Liver (tissue), 9 donors: ENCODE data around the gene GRK6. TPM values are rescaled to one million over a fixed set of nuclear protein-coding genes. Genes with fewer than 3 reads are reported as not detected.

Experiments used
- DNase-seq: peaks from one replicate; pipeline ENCODE4 v3.0.0-alpha.2; 2017; ENCODE audit warnings: low spot score
- H3K27ac ChIP-seq, 2 donors: one replicate each; pipeline ENCODE4 v1.7.0; 2013; ENCODE audit warnings: inconsistent platforms in 2 of 2, low read length in 2 of 2, control low read depth in 1 of 2, low read depth in 1 of 2, mild to moderate bottlenecking in 1 of 2
- H3K27me3 ChIP-seq, 4 donors: one replicate each; pipeline versions ENCODE4 v1.6.1 to v1.7.0; 2013; ENCODE audit warnings: low read length in 3 of 4, inconsistent platforms in 1 of 4, mild to moderate bottlenecking in 1 of 4, moderate library complexity in 1 of 4; ENCODE audit not compliant: control insufficient read depth in 4 of 4, insufficient read depth in 4 of 4
- H3K36me3 ChIP-seq, 4 donors: one replicate each; pipeline versions ENCODE4 v1.6.1 to v1.7.0; 2013; ENCODE audit warnings: low read length in 3 of 4, mild to moderate bottlenecking in 3 of 4, low read depth in 1 of 4, moderate library complexity in 1 of 4; ENCODE audit not compliant: control insufficient read depth in 4 of 4, insufficient read depth in 3 of 4
- H3K4me1 ChIP-seq, 4 donors: one replicate each; pipeline versions ENCODE4 v1.6.1 to v1.7.0; 2013; ENCODE audit warnings: low read length in 3 of 4, mild to moderate bottlenecking in 3 of 4, moderate library complexity in 1 of 4; ENCODE audit not compliant: control insufficient read depth in 4 of 4, insufficient read depth in 4 of 4
- H3K4me3 ChIP-seq, 3 donors: one replicate each; pipeline versions ENCODE4 v1.6.1 to v1.7.0; 2013; ENCODE audit warnings: low read length in 3 of 3, control low read depth in 1 of 3, low read depth in 1 of 3, mild to moderate bottlenecking in 1 of 3
- H3K9ac ChIP-seq, 2 donors: one replicate each; pipeline ENCODE4 v1.7.0; 2013; ENCODE audit warnings: low read length in 2 of 2, mild to moderate bottlenecking in 2 of 2, moderate library complexity in 2 of 2, control low read depth in 1 of 2, low read depth in 1 of 2
- H3K9me3 ChIP-seq, 4 donors: one replicate each; pipeline versions ENCODE4 v1.6.1 to v1.7.0; 2013; ENCODE audit warnings: low read length in 3 of 4; ENCODE audit not compliant: control insufficient read depth in 4 of 4
- ATF3 ChIP-seq: IDR thresholded peaks from 2 replicates; pipeline ENCODE4 v1.6.1; 2016; ENCODE audit warnings: antibody characterized with exemption
- EGR1 ChIP-seq, 2 donors: IDR thresholded peaks; 2 replicates each; pipeline ENCODE4 v1.6.1; 2016 to 2018; ENCODE audit warnings: antibody characterized with exemption in 2 of 2, low read depth in 2 of 2
- FOXA1 ChIP-seq: IDR thresholded peaks from 2 replicates; pipeline ENCODE4 v1.6.1; 2016; ENCODE audit warnings: antibody characterized with exemption
- FOXA2 ChIP-seq: IDR thresholded peaks from 2 replicates; pipeline ENCODE4 v1.6.1; 2016; ENCODE audit warnings: antibody characterized with exemption
- GABPA ChIP-seq, 2 donors: IDR thresholded peaks in 1 of 2; conservative IDR thresholded peaks in 1 of 2; 2 replicates each; pipeline ENCODE4 v1.6.1; 2016; ENCODE audit warnings: antibody characterized with exemption in 2 of 2, mild to moderate bottlenecking in 1 of 2, moderate library complexity in 1 of 2
- HNF4A ChIP-seq, 2 donors: conservative IDR thresholded peaks; 2 replicates each; pipeline ENCODE4 v1.6.1; 2016; ENCODE audit warnings: antibody characterized with exemption in 2 of 2, mild to moderate bottlenecking in 2 of 2
- HNF4G ChIP-seq: IDR thresholded peaks from 2 replicates; pipeline ENCODE4 v1.6.1; 2016; ENCODE audit warnings: antibody characterized with exemption
- JUND ChIP-seq, 2 donors: IDR thresholded peaks; 2 replicates each; pipeline ENCODE4 v1.6.1; 2016; ENCODE audit warnings: antibody characterized with exemption in 2 of 2
- NR2F2 ChIP-seq: IDR thresholded peaks from 2 replicates; pipeline ENCODE4 v1.6.1; 2016; ENCODE audit warnings: antibody characterized with exemption
- RAD21 ChIP-seq, 2 donors: IDR thresholded peaks; 2 replicates each; pipeline ENCODE4 v1.6.1; 2016; ENCODE audit warnings: antibody characterized with exemption in 2 of 2, mild to moderate bottlenecking in 2 of 2
- REST ChIP-seq: IDR thresholded peaks from 2 replicates; pipeline ENCODE4 v1.6.1; 2016; ENCODE audit warnings: antibody characterized with exemption, mild to moderate bottlenecking
- RXRA ChIP-seq, 2 donors: IDR thresholded peaks; 2 replicates each; pipeline ENCODE4 v1.6.1; 2017 to 2018; ENCODE audit warnings: antibody characterized with exemption in 2 of 2, mild to moderate bottlenecking in 1 of 2
- SP1 ChIP-seq: IDR thresholded peaks from 2 replicates; pipeline ENCODE4 v1.6.1; 2018; ENCODE audit warnings: antibody characterized with exemption, mild to moderate bottlenecking
- TAF1 ChIP-seq: conservative IDR thresholded peaks from 2 replicates; pipeline ENCODE4 v1.6.1; 2016; ENCODE audit warnings: antibody characterized with exemption, mild to moderate bottlenecking
- YY1 ChIP-seq: IDR thresholded peaks from 2 replicates; pipeline ENCODE4 v1.6.1; 2016; ENCODE audit warnings: antibody characterized with exemption, mild to moderate bottlenecking
- ZBTB33 ChIP-seq: IDR thresholded peaks from 2 replicates; pipeline ENCODE4 v1.6.1; 2016; ENCODE audit warnings: antibody characterized with exemption
- WGBS: extraction: QIAGEN DNeasy Blood & Tissue Kit; methylation state at CpG from one replicate; pipeline ENCODE4 v1.1.7; 2013; 5-methylcytosine and 5-hydroxymethylcytosine counted together
- polyA plus RNA-seq, 2 donors: library from polyadenylated mRNA; stranded (reverse) in 1 of 2; unstranded in 1 of 2; fragments of 200-250 nt in 1 of 2; fragments of >200 nt in 1 of 2; fragmentation: Nextera tagmentation in 1 of 2; extraction: Ambion mirVana in 1 of 2; gene quantifications; one replicate each; pipeline versions ENCODE4 v1.2.1 to v1.2.3, GENCODE V29; 2013 to 2015
- total RNA-seq, 2 donors: library from RNA; depleted of rRNA; stranded (reverse); fragments of >200 nt; gene quantifications; one replicate each; pipeline ENCODE4 v1.2.3, GENCODE V29; 2014
- TF ChIP-seq, protein P1 (sequence below): IDR thresholded peaks from 2 replicates; pipeline ENCODE4 v1.6.1; 2016; ENCODE audit warnings: antibody characterized with exemption
- TF ChIP-seq, protein P2 (sequence below): fragments of 150-350 bp; IDR thresholded peaks from 2 replicates; pipeline ENCODE4 v1.5.1; 2017; ENCODE audit warnings: improper control_type of control experiment, low read depth, low read length; ENCODE audit not compliant: missing input control
- donor health status: healthy.
- donor health status: healthy.
- donor health status: healthy.
- donor health status: healthy.
- donor health status: healthy.

The GRK6 gene
- total and polyA plus RNA-seq, 4 donors = 3.1 to 24.0 (median 10.8) TPM

DNA sequence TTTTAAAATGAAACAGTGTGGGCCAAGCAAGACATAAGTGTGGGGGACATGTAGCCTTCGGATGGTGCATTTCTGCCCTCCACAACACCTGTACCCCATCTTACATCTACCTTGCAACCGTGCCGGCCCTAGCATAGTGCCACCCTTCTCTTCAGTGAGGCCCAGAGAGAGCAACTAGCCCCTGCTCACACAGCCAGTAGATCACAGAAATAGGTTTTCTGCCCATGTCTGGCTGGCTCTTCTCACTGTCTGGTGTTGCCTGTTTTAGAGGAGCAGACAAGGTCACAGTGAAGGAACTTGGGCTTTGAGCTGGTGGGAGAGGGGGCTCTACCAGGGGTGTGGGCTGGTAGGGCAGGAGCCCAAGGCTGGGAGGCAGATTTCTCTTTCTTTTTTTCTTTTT, 59.8 kb downstream of the GRK6 start:
- no peak for TF ChIP-seq RXRA (IDR thresholded peaks at IDR 0.05)
- TF ChIP-seq EGR1 (IDR thresholded peaks at IDR 0.05; ENCODE audit: low read depth in 2 of 2) = no peak
- TF ChIP-seq FOXA2 = no peak
- TF ChIP-seq GABPA (IDR thresholded peaks at IDR 0.05 in 1 of 2, conservative IDR thresholded peaks at IDR 0.05 in 1 of 2) = no peak
- TF ChIP-seq RAD21 (IDR thresholded peaks at IDR 0.05) = no peak
- TF ChIP-seq, protein P1, sequence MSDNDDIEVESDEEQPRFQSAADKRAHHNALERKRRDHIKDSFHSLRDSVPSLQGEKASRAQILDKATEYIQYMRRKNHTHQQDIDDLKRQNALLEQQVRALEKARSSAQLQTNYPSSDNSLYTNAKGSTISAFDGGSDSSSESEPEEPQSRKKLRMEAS = no peak
- no peak for TF ChIP-seq NR2F2
- TF ChIP-seq ZBTB33 = no peak
- TF ChIP-seq, protein P2, sequence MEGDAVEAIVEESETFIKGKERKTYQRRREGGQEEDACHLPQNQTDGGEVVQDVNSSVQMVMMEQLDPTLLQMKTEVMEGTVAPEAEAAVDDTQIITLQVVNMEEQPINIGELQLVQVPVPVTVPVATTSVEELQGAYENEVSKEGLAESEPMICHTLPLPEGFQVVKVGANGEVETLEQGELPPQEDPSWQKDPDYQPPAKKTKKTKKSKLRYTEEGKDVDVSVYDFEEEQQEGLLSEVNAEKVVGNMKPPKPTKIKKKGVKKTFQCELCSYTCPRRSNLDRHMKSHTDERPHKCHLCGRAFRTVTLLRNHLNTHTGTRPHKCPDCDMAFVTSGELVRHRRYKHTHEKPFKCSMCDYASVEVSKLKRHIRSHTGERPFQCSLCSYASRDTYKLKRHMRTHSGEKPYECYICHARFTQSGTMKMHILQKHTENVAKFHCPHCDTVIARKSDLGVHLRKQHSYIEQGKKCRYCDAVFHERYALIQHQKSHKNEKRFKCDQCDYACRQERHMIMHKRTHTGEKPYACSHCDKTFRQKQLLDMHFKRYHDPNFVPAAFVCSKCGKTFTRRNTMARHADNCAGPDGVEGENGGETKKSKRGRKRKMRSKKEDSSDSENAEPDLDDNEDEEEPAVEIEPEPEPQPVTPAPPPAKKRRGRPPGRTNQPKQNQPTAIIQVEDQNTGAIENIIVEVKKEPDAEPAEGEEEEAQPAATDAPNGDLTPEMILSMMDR = no peak
- no peak for TF ChIP-seq JUND (IDR thresholded peaks at IDR 0.05)
- no peak for TF ChIP-seq FOXA1
- no peak for TF ChIP-seq TAF1
- TF ChIP-seq ATF3 = no peak
- no peak for TF ChIP-seq HNF4G
- TF ChIP-seq SP1 = no peak
- no peak for TF ChIP-seq YY1
- no peaks in the 10 kb centered on the region for H3K27me3 ChIP-seq
- H3K9me3 ChIP-seq = no peaks in the 10 kb centered on the region
- peaks cover 0 to 4% (median under 1%) of the 10 kb centered on the region in 4 donors for H3K36me3 ChIP-seq
- WGBS = 97% methylated on average over 3 of the region's 3 CpGs
- no peak for DNase-seq
- no peak overlapping the region for H3K9ac ChIP-seq
- no peaks in the 10 kb centered on the region for H3K4me1 ChIP-seq
- no peak overlapping the region for H3K27ac ChIP-seq
- H3K4me3 ChIP-seq = no peak overlapping the region

DNA sequence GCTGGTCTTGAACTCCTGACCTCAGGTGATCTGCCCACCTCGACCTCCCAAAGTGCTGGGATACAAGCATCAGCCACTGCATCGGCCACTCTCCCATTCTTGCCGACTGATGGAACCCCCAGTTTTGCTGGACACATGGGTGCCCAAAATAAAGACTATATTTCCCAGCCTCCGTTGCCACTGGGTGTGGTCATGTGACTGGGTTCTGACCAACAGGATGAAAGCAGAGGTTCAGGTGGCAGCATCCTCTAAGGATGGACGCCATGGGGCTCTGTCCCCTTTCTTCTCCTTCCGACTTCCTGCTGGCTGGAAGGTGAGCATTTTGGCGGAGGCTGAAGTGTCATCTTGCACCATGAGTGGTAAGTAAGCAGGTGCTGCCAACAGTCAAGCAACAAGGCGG, 60.7 kb downstream of the GRK6 start:
- DNase-seq = no peak
- Histone ChIP-seq H3K4me3 (no peak overlapping the region), H3K9me3 (no peaks in the 10 kb centered on the region), H3K27ac (no peak overlapping the region), H3K4me1 (no peaks in the 10 kb centered on the region), H3K36me3 (peaks cover 0 to 4% (median under 1%) of the 10 kb centered on the region in 4 donors), H3K9ac (no peak overlapping the region), H3K27me3 (no peaks in the 10 kb centered on the region)
- TF ChIP-seq FOXA2 (no peak), NR2F2 (no peak), SP1 (no peak), EGR1 (IDR thresholded peaks at IDR 0.05; ENCODE audit: low read depth in 2 of 2) (no peak), ZBTB33 (no peak), HNF4G (no peak), FOXA1 (no peak), HNF4A (conservative IDR thresholded peaks at IDR 0.05) (no peak), TAF1 (no peak), RXRA (IDR thresholded peaks at IDR 0.05) (no peak), ATF3 (no peak), REST (no peak)
- WGBS = 92% methylated on average over 8 of the region's 8 CpGs
